Progenitor cell of endocrine pancreas (in vitro differentiated cells): ENCODE measurements around the gene PITX2. TPM values are rescaled to one million over a fixed set of nuclear protein-coding genes. Genes with fewer than 3 reads are reported as not detected.

Experiments used
- DNase-seq: peaks from one replicate; pipeline ENCODE4 v3.0.0; 2021; ENCODE audit warnings: low spot score; ENCODE audit not compliant: unreplicated experiment
- H3K27ac Mint-ChIP-seq: 2 replicates; pipeline ENCODE4 v1.8.0; 2021; ENCODE audit warnings: mild to moderate bottlenecking, moderate library complexity, mixed read lengths
- H3K27me3 Mint-ChIP-seq: 2 replicates; pipeline ENCODE4 v1.8.0; 2021; ENCODE audit warnings: mixed read lengths
- H3K36me3 Mint-ChIP-seq: 2 replicates; pipeline ENCODE4 v1.8.0; 2022; ENCODE audit warnings: mixed read lengths; ENCODE audit not compliant: insufficient read depth
- H3K4me1 Mint-ChIP-seq: 2 replicates; pipeline ENCODE4 v1.8.0; 2021; ENCODE audit warnings: low read depth, mixed read lengths
- H3K4me3 Mint-ChIP-seq: 2 replicates; pipeline ENCODE4 v1.8.0; 2021; ENCODE audit warnings: low read depth, mild to moderate bottlenecking, moderate library complexity, mixed read lengths
- H3K9me3 Mint-ChIP-seq: 2 replicates; pipeline ENCODE4 v1.8.0; 2021; ENCODE audit warnings: low read depth, mixed read lengths
- total RNA-seq: library from RNA; stranded (reverse); gene quantifications from 2 replicates; pipeline ENCODE4 v1.2.1, GENCODE V29; 2021
- TF ChIP-seq, protein P1 (sequence below): fragments of 200-600 bp; sonication (generic); IDR thresholded peaks from one replicate; pipeline ENCODE4 v1.5.0; 2021; ENCODE audit warnings: antibody characterized with exemption, mild to moderate bottlenecking; ENCODE audit not compliant: unreplicated experiment

Gene PITX2
- total RNA-seq, 1 donor from 2014 or later = 5.3 TPM

DNA sequence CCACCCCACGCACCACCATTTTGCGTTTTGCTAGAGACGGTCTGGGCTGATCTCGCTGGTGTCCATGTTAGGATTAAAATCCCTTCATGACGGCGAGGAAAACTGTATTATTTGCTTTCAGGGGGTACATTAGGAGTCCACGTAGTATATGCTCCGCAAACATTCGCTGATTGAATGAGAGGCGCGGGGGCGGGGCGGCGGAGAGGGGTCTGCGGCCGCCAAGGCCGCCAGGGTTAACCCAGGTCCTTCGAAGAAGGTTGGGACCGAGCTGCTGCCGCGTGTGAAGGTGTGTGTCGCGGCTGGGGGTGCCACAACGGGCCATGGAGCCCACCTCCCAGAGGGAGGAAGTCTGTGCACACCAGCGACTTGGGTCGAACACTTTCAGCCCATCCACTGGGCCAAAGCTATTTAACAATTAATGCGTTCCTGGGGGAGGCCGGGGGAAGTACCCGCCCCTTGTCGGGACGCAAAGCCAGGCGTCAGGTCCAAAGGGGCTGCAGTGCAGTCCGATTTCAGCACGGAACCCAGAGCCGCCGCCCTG lies 6.4 kb upstream of the PITX2 start:
- H3K9me3 Mint-ChIP-seq = no peaks in the 10 kb centered on the region
- peak overlapping the region; percentile 27 for H3K4me3 Mint-ChIP-seq
- H3K36me3 Mint-ChIP-seq = no peaks in the 10 kb centered on the region
- TF ChIP-seq, protein P1, sequence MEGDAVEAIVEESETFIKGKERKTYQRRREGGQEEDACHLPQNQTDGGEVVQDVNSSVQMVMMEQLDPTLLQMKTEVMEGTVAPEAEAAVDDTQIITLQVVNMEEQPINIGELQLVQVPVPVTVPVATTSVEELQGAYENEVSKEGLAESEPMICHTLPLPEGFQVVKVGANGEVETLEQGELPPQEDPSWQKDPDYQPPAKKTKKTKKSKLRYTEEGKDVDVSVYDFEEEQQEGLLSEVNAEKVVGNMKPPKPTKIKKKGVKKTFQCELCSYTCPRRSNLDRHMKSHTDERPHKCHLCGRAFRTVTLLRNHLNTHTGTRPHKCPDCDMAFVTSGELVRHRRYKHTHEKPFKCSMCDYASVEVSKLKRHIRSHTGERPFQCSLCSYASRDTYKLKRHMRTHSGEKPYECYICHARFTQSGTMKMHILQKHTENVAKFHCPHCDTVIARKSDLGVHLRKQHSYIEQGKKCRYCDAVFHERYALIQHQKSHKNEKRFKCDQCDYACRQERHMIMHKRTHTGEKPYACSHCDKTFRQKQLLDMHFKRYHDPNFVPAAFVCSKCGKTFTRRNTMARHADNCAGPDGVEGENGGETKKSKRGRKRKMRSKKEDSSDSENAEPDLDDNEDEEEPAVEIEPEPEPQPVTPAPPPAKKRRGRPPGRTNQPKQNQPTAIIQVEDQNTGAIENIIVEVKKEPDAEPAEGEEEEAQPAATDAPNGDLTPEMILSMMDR = no peak
- H3K27ac Mint-ChIP-seq = no peak overlapping the region
- DNase-seq = no peak
- peaks cover 18% of the 10 kb centered on the region for H3K4me1 Mint-ChIP-seq
- peaks cover 96% of the 10 kb centered on the region for H3K27me3 Mint-ChIP-seq

DNA sequence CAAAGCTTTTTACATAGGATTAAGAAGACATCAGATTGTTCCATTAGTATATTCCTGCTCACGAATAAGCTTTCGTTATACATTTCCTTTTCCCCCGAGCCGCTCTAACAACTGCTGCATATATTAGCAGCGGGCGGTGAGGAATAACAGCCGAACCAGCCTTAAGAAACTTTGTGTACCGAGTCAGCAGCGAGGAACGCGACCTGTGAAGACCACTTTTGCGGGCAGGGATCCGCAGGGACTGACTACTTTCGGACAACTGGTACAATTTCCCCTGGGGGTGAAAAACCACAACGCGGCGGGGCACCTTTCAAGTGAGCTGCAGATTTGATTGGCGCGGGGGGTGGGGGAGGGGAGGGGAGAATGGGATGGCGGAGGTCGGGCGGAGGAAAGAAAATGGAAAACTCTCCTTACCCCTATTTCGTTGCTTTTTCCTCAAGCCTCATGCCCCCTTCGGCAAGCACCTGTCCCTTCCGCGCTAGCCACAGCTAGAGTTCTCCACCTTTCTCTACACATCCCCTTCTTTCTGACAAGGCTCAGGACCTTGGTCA lies 5.9 kb upstream of the PITX2 start:
- no peak for DNase-seq
- Mint-ChIP-seq H3K4me3 (peak overlapping the region; percentile 28), H3K4me1 (peaks cover 18% of the 10 kb centered on the region), H3K9me3 (no peaks in the 10 kb centered on the region), H3K27ac (no peak overlapping the region), H3K36me3 (no peaks in the 10 kb centered on the region), H3K27me3 (peaks cover 97% of the 10 kb centered on the region)
- TF ChIP-seq, protein P1 = no peak

DNA sequence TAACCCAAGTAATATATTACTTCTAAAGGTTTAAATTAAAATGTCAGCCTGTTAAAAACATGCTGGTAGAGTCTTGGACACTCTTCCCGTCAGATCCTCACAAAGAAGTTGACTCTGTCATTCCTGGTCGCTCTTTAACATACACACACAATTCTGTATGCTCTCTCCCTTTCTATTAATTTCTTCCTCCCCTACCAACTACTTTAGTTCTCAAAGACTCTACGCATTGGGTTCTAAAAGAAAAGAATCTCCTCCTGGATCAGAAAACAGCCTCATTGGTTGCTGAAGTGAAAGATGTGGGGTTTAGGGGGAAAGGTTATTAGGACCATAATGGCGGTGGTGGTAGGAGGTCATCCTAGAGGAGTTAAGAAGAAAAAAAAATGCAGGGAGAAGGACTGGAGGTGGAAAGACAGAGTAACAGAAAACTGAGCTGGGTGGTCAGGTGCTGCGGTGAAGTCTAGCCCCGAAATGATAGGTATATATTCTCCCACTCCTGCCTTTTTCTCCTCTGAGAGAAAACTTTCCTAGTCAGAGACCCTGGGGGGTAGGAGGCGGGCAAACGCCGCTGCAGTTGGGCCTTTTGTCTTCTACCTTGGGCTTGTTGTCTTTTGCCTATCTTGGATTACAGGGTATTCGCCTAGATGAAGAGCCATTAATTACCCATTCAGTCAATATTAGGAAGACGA lies 5.2 kb upstream of the PITX2 start:
- TF ChIP-seq, protein P1 = no peak
- H3K36me3 Mint-ChIP-seq = no peaks in the 10 kb centered on the region
- H3K27ac Mint-ChIP-seq = no peak overlapping the region
- H3K4me3 Mint-ChIP-seq = peak overlapping the region; percentile 28
- no peak for DNase-seq
- H3K27me3 Mint-ChIP-seq = peaks cover 97% of the 10 kb centered on the region
- H3K4me1 Mint-ChIP-seq = peaks cover 17% of the 10 kb centered on the region
- H3K9me3 Mint-ChIP-seq = no peaks in the 10 kb centered on the region

DNA sequence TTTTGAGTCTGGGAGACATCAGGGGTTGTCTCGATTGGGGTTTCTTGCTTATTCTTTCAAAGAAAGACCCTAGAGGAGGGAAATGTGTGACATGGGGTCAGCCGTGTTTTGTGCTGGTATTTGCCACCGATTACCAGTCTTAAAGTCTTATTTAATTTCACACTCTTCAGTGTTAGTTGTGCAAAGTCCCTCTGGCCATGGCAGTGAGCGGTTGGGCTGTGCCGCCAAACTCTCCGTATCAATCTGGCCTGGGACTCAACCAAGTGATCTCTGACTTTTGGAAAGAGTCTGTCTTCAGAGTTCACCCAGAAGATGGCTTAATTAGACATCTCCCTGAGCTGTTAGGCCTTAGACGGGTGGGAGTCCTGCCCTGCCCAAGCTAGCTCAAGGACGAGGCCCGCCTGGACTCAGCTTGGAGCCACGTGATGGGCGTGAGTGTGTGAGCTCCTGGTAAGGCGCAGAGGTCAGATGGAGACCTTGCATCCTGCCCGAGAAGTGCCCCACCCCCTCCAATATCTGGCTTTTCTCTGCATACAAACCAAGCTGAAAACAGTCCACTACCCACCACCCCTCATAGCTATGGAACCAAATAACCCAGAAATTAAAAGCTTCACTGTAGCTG lies 3.8 kb upstream of the PITX2 start:
- peaks cover 15% of the 10 kb centered on the region for H3K4me1 Mint-ChIP-seq
- TF ChIP-seq, protein P1 = no peak
- H3K27ac Mint-ChIP-seq = no peak overlapping the region
- H3K4me3 Mint-ChIP-seq = no peak overlapping the region
- no peaks in the 10 kb centered on the region for H3K9me3 Mint-ChIP-seq
- no peak for DNase-seq
- no peaks in the 10 kb centered on the region for H3K36me3 Mint-ChIP-seq
- H3K27me3 Mint-ChIP-seq = peaks cover 99% of the 10 kb centered on the region

DNA sequence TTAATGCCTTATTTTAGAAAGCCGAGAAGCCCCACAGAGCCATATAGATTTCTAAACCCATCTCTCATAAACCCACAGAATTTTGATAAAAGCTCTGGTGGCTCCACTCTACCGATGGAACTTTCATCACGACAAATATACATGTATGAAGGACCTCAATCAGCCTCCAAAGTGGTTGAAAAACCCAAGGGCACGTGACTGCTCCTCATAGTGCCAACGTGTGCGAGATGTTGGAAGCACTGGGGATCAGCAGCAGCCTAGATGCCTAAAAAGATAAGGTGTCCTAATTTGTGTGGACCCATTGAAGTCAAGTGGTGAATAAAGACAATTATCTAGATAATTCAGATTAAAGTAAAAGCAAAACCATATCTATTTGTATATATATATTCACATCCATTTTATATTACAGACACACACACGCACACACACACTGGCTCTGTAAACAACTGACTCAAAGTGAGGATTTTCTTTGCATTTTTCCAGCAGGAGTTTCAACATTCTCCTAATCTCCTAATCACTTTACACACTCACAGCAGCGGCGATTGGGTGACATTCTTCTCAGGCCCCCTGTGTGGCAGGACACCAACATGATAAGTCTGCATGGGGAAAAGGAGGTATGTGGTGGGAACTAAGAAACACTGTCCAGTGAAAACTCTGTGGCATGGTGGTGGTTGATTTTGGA lies 2.8 kb upstream of the PITX2 start:
- Mint-ChIP-seq H3K36me3 (no peaks in the 10 kb centered on the region), H3K4me1 (peaks cover 14% of the 10 kb centered on the region), H3K9me3 (no peaks in the 10 kb centered on the region), H3K27me3 (peaks cover 99% of the 10 kb centered on the region), H3K4me3 (no peak overlapping the region), H3K27ac (no peak overlapping the region)
- no peak for DNase-seq
- TF ChIP-seq, protein P1 = no peak
